HG02885 (cell line): ENCODE measurements around the gene UNC119B.
"Not testable (repeated sequence)": the region's sequence is repeated elsewhere in the genome, so short reads cannot be mapped to it uniquely, and the experiment has no call there.

ENCODE experiments used
- ATAC-seq: cut with Tn5 transposase; IDR thresholded peaks from one replicate; pipeline ENCODE4 v1.9.1; 2021; ENCODE audit warnings: mild to moderate bottlenecking; ENCODE audit not compliant: unreplicated experiment, poor library complexity

Gene UNC119B

DNA sequence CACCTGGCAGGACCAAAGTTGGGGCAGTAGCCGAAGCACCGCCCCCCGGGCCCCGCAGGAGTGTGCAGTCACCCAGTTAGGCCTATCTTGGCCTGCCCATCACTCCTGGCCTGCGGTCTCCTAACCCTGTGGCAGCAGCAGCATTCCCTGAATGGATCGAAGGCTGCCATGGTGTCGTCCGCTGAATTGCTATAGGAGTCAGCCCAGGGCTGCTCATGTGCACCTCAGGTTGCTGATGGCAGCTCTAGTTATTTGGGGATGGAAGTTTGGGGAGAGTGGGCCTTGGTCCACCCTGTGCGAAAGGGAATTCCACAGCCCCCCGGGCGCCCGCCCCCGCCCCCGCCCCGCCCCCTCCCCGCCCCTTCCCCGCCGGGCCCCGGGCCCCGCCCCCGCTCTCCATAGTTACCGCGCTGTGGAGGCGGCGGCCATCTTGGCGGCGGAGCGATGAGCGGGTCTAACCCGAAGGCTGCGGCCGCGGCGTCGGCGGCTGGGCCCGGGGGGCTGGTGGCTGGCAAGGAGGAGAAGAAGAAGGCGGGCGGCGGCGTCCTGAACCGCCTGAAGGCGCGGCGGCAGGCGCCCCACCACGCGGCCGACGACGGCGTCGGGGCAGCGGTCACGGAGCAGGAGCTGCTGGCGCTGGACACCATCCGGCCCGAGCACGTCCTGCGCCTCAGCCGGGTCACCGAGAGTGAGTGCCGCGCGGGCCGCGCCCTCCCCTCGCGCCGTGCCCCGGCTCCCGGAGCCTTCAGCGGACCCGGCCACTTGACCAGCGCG is at the start of gene UNC119B:
Gene UNC119B, plus strand, starts transcription at position 428 of the 774 bp plus-strand sequence. Its CDS starts 17 bp downstream, at position 445.
- peak; percentile 76 for ATAC-seq

DNA sequence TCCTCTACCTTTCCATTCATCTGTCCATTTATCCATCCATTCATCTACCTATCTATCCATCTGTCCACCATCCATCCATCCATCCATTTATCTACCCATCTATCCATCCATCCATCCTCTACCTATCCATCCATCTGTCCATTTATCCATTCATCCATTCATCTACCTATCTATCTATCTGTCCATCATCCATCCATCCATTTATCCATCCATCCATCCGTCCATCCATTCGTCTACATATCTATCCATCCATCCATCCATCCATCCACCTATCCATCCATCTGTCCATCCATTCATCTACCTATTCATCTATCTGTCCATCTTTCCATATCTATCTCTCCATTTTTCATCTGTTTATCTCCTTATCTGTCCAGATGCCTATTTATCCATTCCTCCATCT is 48.8 kb upstream of the UNC119B start:
- no peak for ATAC-seq

GRCh38 chr12:120662879-120663278 is 47.4 kb upstream of the UNC119B start:
- peak; percentile 74 for ATAC-seq

DNA sequence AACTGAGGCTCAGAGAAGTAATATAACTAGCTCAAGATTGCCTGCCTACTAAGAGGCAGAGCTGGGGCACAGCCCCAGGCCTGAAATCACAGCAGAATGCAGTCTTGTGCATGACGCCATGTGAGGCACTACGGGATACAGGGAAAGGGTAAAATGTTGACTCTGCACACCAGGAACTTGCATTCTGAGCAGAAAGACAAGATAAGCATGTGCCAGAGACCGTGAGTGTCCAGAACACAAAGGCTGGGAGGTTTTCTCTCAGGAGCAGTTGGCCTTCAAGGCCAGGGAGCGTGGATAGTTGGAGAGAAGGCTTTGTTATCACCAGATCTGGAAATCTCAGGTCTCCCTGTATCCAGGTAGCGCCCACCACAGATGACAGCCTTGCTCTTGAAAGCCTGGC is 46.5 kb upstream of the UNC119B start:
- no peak for ATAC-seq

DNA sequence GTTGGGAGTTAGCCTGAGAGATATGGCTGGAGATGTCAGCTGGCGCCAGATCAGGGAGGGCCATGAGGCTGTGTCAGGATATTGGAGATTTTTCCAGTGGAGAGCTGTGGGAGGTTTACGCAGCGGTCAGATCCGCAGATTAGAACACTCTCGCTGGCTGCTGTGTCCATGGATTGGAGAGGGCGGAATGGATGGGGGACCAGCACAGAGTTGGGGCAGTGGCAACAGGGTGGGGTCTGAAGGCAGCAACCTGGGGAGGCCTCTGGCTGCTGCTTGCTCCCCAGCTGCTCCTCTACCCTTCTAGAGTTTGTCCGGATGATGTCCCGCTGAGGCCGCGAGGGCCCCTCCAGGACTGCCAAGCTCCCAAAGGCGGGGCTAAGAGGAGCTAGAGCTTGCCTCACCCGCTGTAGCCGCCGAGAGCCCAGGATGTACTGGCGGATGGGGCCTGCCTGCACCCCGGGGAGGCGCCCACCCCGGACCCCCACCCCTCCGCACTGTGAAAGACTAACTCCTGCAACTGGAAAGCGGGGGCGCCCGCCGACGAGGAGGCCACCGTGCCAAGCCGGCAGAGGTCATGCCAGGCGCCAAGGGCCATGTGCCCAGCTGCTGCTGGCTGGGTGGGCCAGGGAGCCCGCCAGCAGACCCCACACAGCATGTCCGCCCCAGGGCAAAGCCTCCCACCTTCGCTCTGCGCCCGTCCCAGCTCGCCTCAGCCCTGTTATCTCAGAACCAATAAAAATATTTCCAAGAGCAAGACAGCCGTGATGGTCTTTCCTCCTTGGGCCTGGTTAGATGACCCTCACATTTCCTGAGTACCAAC is 43.5 kb upstream of the UNC119B start:
- no peak for ATAC-seq

GRCh38 chr12:120668091-120668867 is 42.0 kb upstream of the UNC119B start:
- no peak for ATAC-seq

DNA sequence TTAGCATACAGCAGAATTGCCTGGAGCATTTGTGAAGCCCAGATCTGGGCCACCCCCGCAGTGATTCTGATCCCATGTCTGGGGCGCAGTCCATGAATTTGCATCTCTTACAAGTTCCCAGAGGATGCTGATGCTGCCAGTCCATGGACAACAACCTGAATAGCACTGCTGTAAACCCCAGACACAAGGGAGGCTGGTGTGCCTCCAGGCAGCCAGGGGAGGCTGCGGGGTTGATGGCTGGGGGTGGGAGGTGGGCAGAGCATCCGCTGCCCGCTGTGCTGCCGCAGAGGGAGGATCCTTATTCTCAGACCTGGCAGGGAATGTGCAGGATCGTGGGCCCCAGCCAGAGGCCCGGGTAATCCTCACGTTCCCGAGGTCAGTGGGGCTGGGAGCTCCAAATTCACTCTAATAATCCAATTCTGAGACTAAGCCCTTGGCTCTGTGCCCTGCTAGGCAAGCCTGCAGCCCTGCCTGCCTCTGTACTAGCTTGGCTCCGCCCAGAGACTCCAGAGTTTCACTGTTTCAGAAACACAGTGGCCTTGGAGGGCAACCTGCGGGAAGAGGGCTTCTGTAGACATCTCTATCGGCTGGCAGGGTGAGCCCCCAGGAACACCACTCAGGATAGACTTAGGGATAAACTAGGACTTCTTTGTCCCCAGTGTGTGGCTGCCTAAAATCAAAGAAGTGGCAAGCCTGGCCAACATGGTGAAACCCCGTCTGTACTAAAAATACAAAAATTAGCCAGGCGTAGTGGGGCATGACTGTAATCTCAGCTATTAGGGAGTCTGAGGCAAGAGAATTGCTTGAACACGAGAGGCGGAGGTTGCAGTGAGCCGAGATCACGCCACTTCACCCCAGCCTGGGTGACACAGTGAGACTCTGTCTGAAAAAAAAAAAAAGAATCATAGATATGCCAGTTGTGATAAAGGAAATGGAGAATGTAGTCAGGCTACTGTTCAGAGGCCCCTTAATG is 41.1 kb upstream of the UNC119B start:
- peak; percentile 50 for ATAC-seq

DNA sequence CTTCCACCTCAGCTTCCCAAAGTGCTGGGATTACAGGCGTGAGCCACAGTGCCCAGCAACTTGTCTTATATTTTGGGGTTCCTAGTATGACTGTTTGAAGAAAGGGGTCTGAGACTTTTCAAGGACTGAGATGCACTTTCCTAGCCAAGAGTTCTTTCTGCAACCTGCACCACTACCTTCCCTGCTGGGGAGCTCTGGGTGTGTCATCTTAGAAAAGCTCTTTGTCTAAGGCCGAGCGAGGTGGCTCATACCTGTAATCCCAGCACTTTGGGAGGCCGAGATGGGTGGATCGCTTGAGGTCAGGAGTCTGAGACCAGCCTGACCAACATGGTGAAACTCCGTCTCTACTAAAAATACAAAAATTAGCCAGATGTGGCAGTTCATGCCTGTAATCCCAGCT is 40.0 kb upstream of the UNC119B start:
- ATAC-seq: not testable (repeated sequence)

GRCh38 chr12:120670667-120671066 is 39.6 kb upstream of the UNC119B start:
- no peak for ATAC-seq

GRCh38 chr12:120674097-120674636 is 36.1 kb upstream of the UNC119B start:
- no peak for ATAC-seq

GRCh38 chr12:120677765-120678473 is 32.3 kb upstream of the UNC119B start:
- no peak for ATAC-seq

DNA sequence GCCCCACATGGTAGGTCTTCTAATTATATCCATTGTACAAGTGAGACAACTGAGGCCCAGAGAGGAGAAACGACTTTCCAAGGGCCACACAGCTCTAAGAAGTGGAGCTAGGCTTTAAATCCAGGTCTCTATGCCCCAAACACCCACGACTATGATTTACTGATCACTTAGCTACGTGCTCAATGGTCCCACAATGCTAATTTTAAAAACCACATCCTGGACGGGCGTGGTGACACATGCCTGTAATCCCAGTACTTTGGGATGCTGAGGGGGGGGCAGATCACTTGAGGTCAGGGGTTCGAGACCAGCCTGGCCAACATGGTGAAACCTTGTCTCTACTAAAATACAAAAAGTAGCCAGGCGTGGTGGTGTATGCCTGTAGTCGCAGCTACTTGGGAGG is 31.7 kb upstream of the UNC119B start:
- ATAC-seq: no peak

DNA sequence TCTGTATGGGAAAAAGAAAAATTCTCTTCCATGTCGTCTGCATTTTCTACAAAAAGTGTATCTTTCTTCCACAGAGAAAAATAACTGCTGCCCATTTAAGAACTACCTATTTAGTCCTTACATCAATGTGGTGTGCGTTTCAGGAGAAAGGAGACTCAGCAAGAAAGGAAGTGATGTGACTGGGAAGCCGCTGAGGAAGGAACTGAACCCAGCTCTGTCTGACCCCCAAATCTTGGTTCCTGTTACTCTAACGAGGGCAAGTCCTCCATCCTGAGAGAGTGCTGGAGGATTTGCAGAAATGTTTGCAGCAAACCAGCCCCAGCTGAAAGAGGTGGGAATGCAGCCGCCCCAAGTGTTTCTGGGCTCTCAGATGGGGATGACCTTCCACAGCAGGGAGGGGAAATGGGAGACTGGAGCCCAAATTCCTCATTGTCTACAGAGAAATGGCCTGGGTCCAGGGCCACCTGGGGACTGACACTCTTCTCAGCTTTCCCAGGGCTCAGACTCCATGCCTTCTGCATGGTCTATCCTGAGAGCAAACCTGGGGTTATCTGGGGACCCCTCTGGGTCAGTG is 30.0 kb upstream of the UNC119B start:
- no peak for ATAC-seq

DNA sequence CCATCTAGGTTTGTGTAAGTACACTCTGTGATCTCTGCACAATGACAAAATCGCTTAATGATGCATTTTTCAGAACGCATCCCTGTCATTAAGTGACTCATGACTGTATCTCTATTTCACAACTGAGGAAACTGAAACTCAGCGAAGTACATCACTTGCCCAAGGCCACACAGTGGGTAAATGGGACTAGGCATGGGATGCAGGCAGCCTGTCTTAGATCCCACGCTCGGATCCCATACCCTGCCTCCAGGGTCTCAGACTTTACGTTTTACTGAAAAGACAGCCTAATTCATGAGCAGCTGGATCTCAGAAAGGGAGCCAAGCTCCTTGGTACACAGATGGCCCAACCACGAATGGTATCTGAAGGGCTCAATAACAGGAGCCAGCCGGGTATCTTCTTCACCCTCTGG is 25.7 kb upstream of the UNC119B start:
- no peak for ATAC-seq

- no peak for ATAC-seq
These were observed 24.7 kb upstream of the UNC119B start for GRCh38 chr12:120685522-120685921.

DNA sequence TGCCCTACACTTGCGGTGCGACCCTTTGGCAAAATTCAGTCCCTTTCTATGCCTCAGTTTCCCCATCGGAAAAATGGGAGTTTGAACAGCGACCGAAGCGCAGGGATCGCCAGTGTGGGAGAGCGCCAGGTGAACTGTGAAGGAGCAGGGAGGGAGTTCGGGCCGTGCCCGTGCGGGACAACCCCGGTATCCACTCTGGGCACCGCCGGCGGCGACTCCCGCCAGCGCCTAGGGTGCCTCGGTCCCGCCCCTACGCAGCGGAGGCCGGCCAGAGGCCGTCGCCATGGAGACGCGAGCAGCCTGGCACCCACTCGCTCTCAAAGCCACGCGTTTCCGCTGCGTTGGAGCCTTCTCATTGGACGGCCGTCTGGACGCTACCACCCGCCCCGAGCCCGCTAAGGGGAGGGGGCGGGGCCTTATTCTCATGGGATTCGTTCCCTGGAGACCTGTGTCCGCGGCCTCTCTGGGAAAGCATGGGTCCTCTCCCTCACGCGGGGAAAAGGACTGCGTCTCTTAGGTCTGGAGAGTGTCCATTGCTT is 24.0 kb upstream of the UNC119B start:
- peak; percentile 78 for ATAC-seq

DNA sequence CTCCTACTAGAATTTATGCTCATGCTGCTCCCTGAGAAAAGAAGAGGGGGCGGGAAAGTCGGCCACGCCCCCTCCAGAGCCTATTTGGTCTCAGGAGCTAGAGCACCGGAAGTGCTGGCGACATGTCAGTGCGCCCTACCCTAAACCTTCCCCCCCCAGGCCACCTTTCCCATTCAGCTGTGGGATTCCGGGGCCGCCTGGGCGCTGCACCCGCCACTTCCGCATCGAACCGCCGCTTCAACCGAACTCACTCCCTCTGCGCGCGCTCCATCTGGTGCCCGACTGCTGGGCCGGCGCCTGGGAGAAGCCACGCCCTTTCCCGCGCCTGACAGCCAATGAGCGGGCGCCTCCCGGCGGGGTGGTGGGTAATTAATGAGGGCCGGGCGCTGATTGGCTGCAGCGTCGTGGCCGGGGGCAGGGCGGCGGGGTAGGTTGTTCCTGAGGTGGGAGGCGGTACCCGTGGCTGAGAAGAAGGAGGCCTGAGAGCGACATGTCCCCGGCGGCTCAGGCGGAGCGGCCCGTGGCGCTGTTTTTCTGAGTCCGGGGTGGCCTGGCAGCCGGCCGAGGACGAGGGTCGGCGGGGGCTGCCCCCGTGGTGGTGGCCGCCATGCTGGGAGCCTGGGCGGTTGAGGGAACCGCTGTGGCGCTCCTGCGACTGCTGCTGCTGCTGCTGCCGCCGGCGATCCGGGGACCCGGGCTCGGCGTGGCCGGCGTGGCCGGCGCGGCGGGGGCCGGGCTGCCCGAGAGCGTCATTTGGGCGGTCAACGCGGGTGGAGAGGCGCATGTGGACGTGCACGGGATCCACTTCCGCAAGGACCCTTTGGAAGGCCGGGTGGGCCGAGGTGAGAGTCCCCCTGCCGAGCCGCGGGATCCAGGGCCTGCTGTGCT is 23.3 kb upstream of the UNC119B start, which contains the start of gene MLEC:
Gene MLEC, plus strand, starts transcription at position 460 of the 888 bp plus-strand sequence. Its CDS starts 148 bp downstream, at position 608.
- ATAC-seq: peak; percentile 77
